Neural progenitor cell (in vitro differentiated cells): ENCODE data around the gene EYS. TPM values are rescaled to one million over a fixed set of nuclear protein-coding genes. Genes with fewer than 3 reads are reported as not detected.
A peak's percentile ranks its signal among the peaks of the same experiment; 100 is the strongest.

ENCODE experiments used
- DNase-seq: peaks from one replicate; pipeline ENCODE4 v3.0.0-alpha.2; 2016; ENCODE audit warnings: low spot score
- H2AFZ ChIP-seq: fragments of 200-600 bp; sonication (generic); replicated peaks from 2 replicates; pipeline ENCODE4 v1.6.1; 2016; ENCODE audit warnings: antibody characterized with exemption
- H3F3A ChIP-seq: fragments of 200-600 bp; sonication (generic); 2 replicates; pipeline ENCODE4 v1.6.1; 2016; ENCODE audit warnings: antibody characterized with exemption, low read depth
- H3K27ac ChIP-seq: fragments of 200-600 bp; sonication (generic); 2 replicates; pipeline ENCODE4 v1.5.1; 2016; ENCODE audit warnings: mild to moderate bottlenecking
- H3K27me3 ChIP-seq: fragments of 200-600 bp; sonication (generic); 2 replicates; pipeline ENCODE4 v1.6.1; 2016; ENCODE audit warnings: mild to moderate bottlenecking, moderate library complexity
- H3K36me3 ChIP-seq: fragments of 200-600 bp; sonication (generic); 2 replicates; pipeline ENCODE4 v1.5.1; 2016
- H3K4me1 ChIP-seq: fragments of 200-600 bp; sonication (generic); 2 replicates; pipeline ENCODE4 v1.6.1; 2016; ENCODE audit warnings: mixed run types
- H3K4me2 ChIP-seq: fragments of 200-600 bp; sonication (generic); 2 replicates; pipeline ENCODE4 v1.6.1; 2016
- H3K4me3 ChIP-seq: fragments of 200-600 bp; sonication (generic); 2 replicates; pipeline ENCODE4 v1.5.1; 2016
- H3K79me2 ChIP-seq: fragments of 200-600 bp; sonication (generic); 2 replicates; pipeline ENCODE4 v1.6.1; 2016; ENCODE audit warnings: low read depth
- H3K9ac ChIP-seq: fragments of 200-600 bp; sonication (generic); 2 replicates; pipeline ENCODE4 v1.6.1; 2016
- H3K9me3 ChIP-seq: fragments of 200-600 bp; sonication (generic); 2 replicates; pipeline ENCODE4 v1.5.1; 2016; ENCODE audit warnings: low read depth
- H4K20me1 ChIP-seq: fragments of 200-600 bp; sonication (generic); 2 replicates; pipeline ENCODE4 v1.6.1; 2016; ENCODE audit warnings: low read depth
- H3K27ac Mint-ChIP-seq: 3 replicates; pipeline ENCODE4 v1.8.0; 2021; ENCODE audit warnings: mixed read lengths
- H3K27me3 Mint-ChIP-seq: 2 replicates; pipeline ENCODE4 v1.8.0; 2022; ENCODE audit warnings: low read depth, mild to moderate bottlenecking, inconsistent platforms, moderate library complexity, mixed read lengths; ENCODE audit not compliant: insufficient read depth
- H3K36me3 Mint-ChIP-seq: 3 replicates; pipeline ENCODE4 v1.8.0; 2021; ENCODE audit warnings: mixed read lengths
- H3K4me1 Mint-ChIP-seq: 3 replicates; pipeline ENCODE4 v1.8.0; 2021; ENCODE audit warnings: mixed read lengths
- H3K4me3 Mint-ChIP-seq: 3 replicates; pipeline ENCODE4 v1.8.0; 2021; ENCODE audit warnings: mild to moderate bottlenecking, moderate library complexity, mixed read lengths
- H3K9me3 Mint-ChIP-seq: 3 replicates; pipeline ENCODE4 v1.8.0; 2020; ENCODE audit warnings: mixed read lengths
- EZH2 ChIP-seq: fragments of 200-600 bp; sonication (generic); IDR thresholded peaks from 2 replicates; pipeline ENCODE4 v1.6.1; 2017; ENCODE audit warnings: antibody characterized with exemption, mild to moderate bottlenecking, moderate library complexity
- EZH2phosphoT487 ChIP-seq: fragments of 200-600 bp; sonication (generic); IDR thresholded peaks from 2 replicates; pipeline ENCODE4 v1.6.1; 2017; ENCODE audit warnings: antibody characterized with exemption
- total RNA-seq: library from RNA; depleted of rRNA; stranded (reverse); fragments of >200 nt; gene quantifications from 2 replicates; pipeline ENCODE4 v1.2.3, GENCODE V29; 2015; ENCODE audit warnings: low replicate concordance
- TF ChIP-seq, protein P1 (sequence below): fragments of 200-600 bp; sonication (generic); IDR thresholded peaks from 2 replicates; pipeline ENCODE4 v1.5.1; 2017; ENCODE audit warnings: antibody characterized with exemption, mild to moderate bottlenecking

EYS gene
- total RNA-seq, 1 donor from 2014 or later, result not detected

DNA sequence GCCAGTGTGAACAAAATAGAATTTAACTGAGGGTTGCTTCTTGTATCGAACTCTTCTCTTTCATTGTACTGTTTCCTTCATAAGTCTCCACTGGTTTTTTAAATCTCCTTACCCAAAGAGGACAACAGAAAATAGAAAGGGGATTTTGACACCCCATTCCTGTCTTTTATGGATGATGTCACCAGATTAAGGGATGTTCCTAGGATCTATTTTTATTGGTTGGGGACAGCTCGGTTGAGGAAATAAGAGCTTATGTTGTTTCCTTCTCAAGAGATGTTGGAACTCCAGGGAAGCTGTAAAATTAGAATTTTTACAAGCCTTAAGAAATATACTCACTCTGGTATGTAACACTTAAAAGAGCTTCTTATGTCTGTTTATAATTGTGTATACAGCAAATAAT, 1900.0 kb downstream of the EYS start:
- no peak for TF ChIP-seq EZH2
- TF ChIP-seq, protein P1, sequence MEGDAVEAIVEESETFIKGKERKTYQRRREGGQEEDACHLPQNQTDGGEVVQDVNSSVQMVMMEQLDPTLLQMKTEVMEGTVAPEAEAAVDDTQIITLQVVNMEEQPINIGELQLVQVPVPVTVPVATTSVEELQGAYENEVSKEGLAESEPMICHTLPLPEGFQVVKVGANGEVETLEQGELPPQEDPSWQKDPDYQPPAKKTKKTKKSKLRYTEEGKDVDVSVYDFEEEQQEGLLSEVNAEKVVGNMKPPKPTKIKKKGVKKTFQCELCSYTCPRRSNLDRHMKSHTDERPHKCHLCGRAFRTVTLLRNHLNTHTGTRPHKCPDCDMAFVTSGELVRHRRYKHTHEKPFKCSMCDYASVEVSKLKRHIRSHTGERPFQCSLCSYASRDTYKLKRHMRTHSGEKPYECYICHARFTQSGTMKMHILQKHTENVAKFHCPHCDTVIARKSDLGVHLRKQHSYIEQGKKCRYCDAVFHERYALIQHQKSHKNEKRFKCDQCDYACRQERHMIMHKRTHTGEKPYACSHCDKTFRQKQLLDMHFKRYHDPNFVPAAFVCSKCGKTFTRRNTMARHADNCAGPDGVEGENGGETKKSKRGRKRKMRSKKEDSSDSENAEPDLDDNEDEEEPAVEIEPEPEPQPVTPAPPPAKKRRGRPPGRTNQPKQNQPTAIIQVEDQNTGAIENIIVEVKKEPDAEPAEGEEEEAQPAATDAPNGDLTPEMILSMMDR, result no peak
- no peak for TF ChIP-seq EZH2phosphoT487
- no peak for DNase-seq
- no peaks in the 10 kb centered on the region for H3K9me3 Mint-ChIP-seq
- H3K79me2 ChIP-seq, result no peaks in the 10 kb centered on the region
- H3K4me1 Mint-ChIP-seq, result peaks cover 5% of the 10 kb centered on the region
- peaks cover 8% of the 10 kb centered on the region for H3K4me1 ChIP-seq
- H3F3A ChIP-seq, result no peaks in the 10 kb centered on the region
- H3K9me3 ChIP-seq, result no peaks in the 10 kb centered on the region
- H3K36me3 Mint-ChIP-seq, result no peaks in the 10 kb centered on the region
- H3K27ac Mint-ChIP-seq, result no peak overlapping the region
- no peak overlapping the region for H3K9ac ChIP-seq
- H2AFZ ChIP-seq, result no peak overlapping the region
- H4K20me1 ChIP-seq, result no peaks in the 10 kb centered on the region
- H3K27me3 Mint-ChIP-seq, result peaks cover 3% of the 10 kb centered on the region
- no peaks in the 10 kb centered on the region for H3K27me3 ChIP-seq
- no peaks in the 10 kb centered on the region for H3K36me3 ChIP-seq
- H3K4me2 ChIP-seq, result no peak overlapping the region
- H3K4me3 Mint-ChIP-seq, result no peak overlapping the region
- H3K27ac ChIP-seq, result no peak overlapping the region
- no peak overlapping the region for H3K4me3 ChIP-seq

DNA sequence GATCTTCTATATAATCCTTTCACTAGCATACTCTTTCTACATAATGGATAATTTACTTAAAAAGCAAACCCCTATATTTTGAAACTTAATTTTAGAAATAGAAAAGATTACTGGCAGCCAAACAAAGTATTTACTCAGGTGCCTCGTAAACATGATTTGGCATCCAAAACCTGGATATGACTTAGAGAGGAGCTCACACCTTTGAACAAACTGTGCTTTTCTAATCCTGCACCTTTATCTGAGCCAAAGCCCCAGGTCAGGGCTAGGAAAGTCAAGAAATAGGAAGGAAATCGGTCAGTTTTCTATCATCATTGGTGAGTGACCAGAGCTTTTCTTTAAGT, 1900.5 kb downstream of the EYS start:
- no peak for DNase-seq
- H3K4me3 Mint-ChIP-seq, result no peak overlapping the region
- Histone ChIP-seq H3K27ac (no peak overlapping the region), H2AFZ (no peak overlapping the region), H3K4me1 (peaks cover 8% of the 10 kb centered on the region), H3K9ac (no peak overlapping the region), H3K4me2 (no peak overlapping the region), H3F3A (no peaks in the 10 kb centered on the region), H4K20me1 (no peaks in the 10 kb centered on the region), H3K79me2 (no peaks in the 10 kb centered on the region), H3K9me3 (no peaks in the 10 kb centered on the region), H3K4me3 (no peak overlapping the region), H3K36me3 (no peaks in the 10 kb centered on the region), H3K27me3 (no peaks in the 10 kb centered on the region)
- no peaks in the 10 kb centered on the region for H3K36me3 Mint-ChIP-seq
- H3K27me3 Mint-ChIP-seq, result peaks cover 3% of the 10 kb centered on the region
- TF ChIP-seq EZH2 (no peak), EZH2phosphoT487 (no peak)
- TF ChIP-seq, protein P1, result no peak
- H3K9me3 Mint-ChIP-seq, result no peaks in the 10 kb centered on the region
- H3K27ac Mint-ChIP-seq, result no peak overlapping the region
- peaks cover 5% of the 10 kb centered on the region for H3K4me1 Mint-ChIP-seq

DNA sequence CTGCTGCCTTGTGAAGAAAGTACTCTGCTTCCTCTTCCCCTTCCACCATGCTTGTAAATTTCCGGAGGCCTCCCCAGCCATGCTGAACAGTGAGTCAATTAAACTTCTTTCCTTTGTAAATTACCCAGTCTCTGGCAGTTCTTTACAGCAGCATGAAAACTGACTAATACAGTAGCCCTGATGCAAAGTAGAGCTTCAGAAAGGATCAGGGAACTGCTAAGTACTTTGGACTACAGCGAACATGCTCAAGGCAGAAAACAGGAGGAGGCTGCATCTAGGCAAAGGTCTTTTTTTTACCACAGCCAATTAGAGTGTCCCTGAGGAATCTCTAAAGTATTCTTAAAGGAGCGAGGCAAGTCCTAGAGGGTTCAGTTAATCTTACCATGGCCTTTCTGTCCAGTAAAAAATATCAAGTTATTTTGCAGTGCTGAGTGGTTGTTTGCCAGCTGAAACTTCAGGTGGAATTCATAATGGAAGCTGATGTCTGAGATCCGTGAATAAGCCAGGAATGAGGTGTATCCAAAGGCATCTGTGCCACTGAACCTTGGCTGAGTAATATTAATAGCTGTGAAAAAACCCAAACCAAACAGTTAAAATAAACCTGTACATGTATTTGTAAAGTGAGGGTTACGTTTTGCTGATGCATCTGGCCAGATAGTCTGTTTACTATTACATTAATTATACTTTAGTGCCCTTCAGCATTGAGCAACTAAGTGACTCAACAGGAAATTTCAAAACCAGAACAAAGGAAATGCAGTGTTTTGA, 1901.0 kb downstream of the EYS start:
- Histone ChIP-seq H3K4me3 (no peak overlapping the region), H3K9me3 (no peaks in the 10 kb centered on the region), H3K27ac (peak overlapping the region; percentile 44), H3K79me2 (no peaks in the 10 kb centered on the region), H3K9ac (no peak overlapping the region), H3K4me2 (peak overlapping the region; percentile 16), H3K4me1 (peaks cover 8% of the 10 kb centered on the region), H4K20me1 (no peaks in the 10 kb centered on the region), H3K36me3 (no peaks in the 10 kb centered on the region), H3K27me3 (no peaks in the 10 kb centered on the region), H2AFZ (peak overlapping the region; percentile 88), H3F3A (no peaks in the 10 kb centered on the region)
- Mint-ChIP-seq H3K27me3 (peaks cover 3% of the 10 kb centered on the region), H3K9me3 (no peaks in the 10 kb centered on the region), H3K36me3 (no peaks in the 10 kb centered on the region), H3K4me1 (peaks cover 5% of the 10 kb centered on the region), H3K27ac (no peak overlapping the region), H3K4me3 (no peak overlapping the region)
- TF ChIP-seq EZH2, result no peak
- no peak for TF ChIP-seq EZH2phosphoT487
- TF ChIP-seq, protein P1, result no peak
- DNase-seq, result peak; percentile 8
